ENCODE data around the gene RNF175.

Gene RNF175

DNA sequence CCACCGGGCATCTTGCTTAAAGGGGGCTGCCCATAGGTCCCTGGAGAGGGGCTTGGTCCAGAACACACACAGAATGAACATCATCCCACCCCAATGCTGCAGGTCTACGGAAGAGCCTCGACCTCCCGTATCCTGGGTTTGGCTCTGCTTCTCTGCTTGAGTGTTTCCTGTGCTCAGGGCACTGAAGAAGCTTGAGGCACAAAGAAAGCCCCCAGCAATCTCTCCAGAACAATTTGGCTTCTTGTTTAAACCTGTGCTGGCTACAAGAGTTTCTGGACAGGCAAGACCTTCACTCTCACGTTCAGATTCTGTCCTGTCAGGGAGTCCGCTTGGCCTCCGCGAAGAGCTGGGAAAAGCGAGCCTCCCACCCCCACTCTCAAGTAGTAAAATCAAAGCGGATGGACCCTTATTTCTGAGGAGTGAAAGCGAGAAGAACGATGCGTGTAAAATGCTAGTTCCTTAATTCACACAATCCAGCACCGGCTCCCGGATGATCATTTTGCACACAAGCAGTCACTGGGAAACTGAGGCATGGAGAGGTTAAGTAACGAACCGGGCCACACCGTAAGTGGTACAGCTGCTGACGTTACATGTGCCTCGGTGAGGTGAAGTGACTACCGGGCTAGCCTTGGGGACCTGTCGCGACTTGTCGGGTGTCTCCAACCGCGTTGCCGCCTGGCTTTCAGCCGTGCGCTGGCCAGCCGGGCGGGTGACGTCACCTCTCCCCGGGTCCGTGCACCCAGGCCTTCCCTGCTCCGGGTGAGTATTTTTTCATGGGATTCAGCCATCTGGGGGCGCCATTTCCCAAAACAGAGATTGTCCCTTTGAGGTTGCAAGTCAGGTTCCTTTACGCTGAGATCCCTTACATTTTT, 32.2 kb upstream of the RNF175 start:
- in situ Hi-C loops (cut with HindIII; ENCODE audit: low pct_ligation_motif_present, low sequenced_read_pairs) = no loop called here
- Histone ChIP-seq H3K4me3 (ENCODE audit: low read depth, low read length) (peak overlapping the region; percentile 38), H3K27ac (no peak overlapping the region), H3K36me3 (replicated peaks) (no peaks in the 10 kb centered on the region), H3K27me3 (replicated peaks) (peaks cover 76% of the 10 kb centered on the region)
- TF ChIP-seq, protein P1, sequence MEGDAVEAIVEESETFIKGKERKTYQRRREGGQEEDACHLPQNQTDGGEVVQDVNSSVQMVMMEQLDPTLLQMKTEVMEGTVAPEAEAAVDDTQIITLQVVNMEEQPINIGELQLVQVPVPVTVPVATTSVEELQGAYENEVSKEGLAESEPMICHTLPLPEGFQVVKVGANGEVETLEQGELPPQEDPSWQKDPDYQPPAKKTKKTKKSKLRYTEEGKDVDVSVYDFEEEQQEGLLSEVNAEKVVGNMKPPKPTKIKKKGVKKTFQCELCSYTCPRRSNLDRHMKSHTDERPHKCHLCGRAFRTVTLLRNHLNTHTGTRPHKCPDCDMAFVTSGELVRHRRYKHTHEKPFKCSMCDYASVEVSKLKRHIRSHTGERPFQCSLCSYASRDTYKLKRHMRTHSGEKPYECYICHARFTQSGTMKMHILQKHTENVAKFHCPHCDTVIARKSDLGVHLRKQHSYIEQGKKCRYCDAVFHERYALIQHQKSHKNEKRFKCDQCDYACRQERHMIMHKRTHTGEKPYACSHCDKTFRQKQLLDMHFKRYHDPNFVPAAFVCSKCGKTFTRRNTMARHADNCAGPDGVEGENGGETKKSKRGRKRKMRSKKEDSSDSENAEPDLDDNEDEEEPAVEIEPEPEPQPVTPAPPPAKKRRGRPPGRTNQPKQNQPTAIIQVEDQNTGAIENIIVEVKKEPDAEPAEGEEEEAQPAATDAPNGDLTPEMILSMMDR (IDR thresholded peaks at IDR 0.05; ENCODE audit: low read depth, low read length, missing control alignments) = peak; percentile 61
- peak; percentile 42 for DNase-seq

DNA sequence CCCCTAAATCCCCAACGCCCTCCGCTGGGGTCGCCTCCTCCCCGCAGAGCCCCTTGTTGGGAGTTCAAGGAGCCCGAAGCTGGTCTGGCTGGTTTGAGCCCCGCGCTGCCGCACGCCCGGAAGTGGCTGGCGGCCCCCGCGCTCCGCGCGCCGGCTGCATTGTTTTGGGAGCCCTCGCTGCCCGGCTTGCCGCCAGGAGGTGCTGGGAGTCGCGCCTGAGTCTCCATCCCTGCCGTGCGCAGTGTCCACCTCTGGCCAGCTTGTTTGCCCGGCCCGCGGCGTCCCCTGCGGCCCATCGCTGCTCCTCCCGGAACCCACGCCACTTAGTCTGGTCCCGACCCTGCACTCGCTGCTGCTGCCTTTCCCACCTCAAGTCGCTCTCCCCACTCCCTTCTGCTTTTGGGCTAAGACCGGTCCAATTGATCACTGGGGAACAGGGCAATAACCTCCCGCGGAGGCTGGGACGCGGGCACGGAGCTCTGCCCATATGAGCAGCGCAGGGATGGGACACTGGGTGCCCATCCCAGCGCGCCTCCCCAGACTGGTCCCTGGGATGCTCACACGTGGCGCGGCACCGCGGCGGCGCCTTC, 31.2 kb upstream of the RNF175 start:
- H3K4me3 ChIP-seq (ENCODE audit: low read depth, low read length) = peak overlapping the region; percentile 12
- peaks cover 80% of the 10 kb centered on the region for H3K27me3 ChIP-seq (replicated peaks)

DNA sequence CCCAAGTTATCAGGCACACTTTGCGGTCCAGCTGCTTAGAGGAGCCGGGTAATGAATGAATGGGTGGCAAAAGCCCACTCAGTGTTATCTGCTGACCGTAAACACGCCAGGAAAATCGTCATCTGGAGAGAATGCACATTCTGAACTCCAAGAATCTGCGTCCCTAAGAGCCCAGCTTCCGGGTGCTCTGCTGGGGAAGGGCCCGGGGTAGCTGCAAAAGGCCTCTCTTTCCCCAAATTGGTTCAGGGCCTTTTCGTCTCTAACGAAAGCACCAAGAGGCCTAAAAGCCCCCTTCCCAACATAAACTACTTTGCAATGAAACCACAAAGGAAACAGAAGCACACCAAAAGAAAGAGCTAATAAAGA, 30.7 kb upstream of the RNF175 start:
- no peak for DNase-seq
- Histone ChIP-seq H3K36me3 (replicated peaks) (no peaks in the 10 kb centered on the region), H3K27me3 (replicated peaks) (peaks cover 82% of the 10 kb centered on the region), H3K27ac (no peak overlapping the region), H3K4me3 (ENCODE audit: low read depth, low read length) (no peak overlapping the region)
- in situ Hi-C loops (cut with HindIII; ENCODE audit: low pct_ligation_motif_present, low sequenced_read_pairs) = no loop called here
- TF ChIP-seq, protein P1 (IDR thresholded peaks at IDR 0.05; ENCODE audit: low read depth, low read length, missing control alignments) = no peak

More for the DNA sequence above, 31.2 kb upstream of the RNF175 start:
- in situ Hi-C loops (cut with HindIII; ENCODE audit: low pct_ligation_motif_present, low sequenced_read_pairs) = no loop called here
- Histone ChIP-seq H3K36me3 (replicated peaks) (no peaks in the 10 kb centered on the region), H3K27ac (no peak overlapping the region)
- no peak for DNase-seq
- TF ChIP-seq, protein P1 (IDR thresholded peaks at IDR 0.05; ENCODE audit: low read depth, low read length, missing control alignments) = peak; percentile 41

DNA sequence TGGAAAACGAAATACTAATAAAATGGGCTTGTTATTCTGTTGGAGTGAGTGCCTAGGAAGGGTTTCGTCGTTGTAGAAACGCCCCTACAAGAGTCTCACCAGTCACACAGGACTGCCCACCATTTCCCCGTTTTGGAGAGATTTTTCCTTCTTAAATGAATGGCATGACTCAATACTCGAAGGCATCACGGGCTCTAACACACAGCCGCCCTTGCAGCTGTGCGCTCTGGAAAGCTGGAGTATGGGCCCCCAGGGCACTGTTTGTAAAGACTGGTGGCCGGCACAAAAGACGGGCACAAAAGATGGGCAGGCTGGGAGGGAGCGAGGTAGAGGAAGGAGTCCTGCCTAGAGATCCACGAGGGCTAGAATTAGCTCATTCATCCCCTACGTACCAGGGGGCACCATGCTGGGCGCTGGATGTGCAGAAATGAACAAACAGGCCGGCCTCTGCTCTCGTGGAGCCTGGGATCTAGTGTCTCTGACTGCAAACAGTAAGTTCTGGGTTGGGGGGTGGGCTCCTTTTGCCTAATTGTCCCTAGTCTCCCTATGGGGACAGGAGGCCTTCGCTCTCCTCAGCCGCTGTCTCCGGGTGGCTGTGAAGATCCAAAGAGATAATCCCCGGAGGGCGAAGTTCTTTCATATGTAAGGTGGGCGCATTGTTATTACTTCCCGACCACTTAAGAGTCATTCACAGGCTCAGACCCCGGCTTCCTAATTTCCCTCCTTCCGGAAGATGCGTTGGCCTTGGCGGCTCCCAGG, 30.1 kb upstream of the RNF175 start:
- H3K4me3 ChIP-seq (ENCODE audit: low read depth, low read length) = no peak overlapping the region
- TF ChIP-seq, protein P1 (IDR thresholded peaks at IDR 0.05; ENCODE audit: low read depth, low read length, missing control alignments) = no peak
- no peak overlapping the region for H3K27ac ChIP-seq
- DNase-seq = no peak
- no peaks in the 10 kb centered on the region for H3K36me3 ChIP-seq (replicated peaks)
- H3K27me3 ChIP-seq (replicated peaks) = peaks cover 79% of the 10 kb centered on the region
- in situ Hi-C loops (cut with HindIII; ENCODE audit: low pct_ligation_motif_present, low sequenced_read_pairs) = no loop called here

DNA sequence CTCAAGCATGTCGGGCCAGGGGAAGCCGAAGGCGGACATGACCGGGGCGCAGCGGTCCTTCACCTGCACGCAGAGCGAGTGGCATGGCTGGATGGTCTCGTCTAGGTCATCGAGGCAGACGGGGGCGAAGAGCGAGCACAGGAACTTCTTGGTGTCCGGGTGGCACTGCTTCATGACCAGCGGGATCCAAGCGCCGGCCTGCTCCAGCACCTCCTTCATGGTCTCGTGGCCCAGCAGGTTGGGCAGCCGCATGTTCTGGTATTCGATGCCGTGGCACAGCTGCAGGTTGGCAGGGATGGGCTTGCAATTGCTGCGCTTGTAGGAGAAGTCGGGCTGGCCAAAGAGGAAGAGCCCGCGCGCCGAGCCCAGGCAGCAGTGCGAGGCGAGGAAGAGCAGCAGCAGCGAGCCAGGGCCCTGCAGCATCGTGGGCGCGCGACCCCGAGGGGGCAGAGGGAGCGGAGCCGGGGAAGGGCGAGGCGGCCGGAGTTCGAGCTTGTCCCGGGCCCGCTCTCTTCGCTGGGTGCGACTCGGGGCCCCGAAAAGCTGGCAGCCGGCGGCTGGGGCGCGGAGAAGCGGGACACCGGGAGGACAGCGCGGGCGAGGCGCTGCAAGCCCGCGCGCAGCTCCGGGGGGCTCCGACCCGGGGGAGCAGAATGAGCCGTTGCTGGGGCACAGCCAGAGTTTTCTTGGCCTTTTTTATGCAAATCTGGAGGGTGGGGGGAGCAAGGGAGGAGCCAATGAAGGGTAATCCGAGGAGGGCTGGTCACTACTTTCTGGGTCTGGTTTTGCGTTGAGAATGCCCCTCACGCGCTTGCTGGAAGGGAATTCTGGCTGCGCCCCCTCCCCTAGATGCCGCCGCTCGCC, 28.8 kb upstream of the RNF175 start, which contains the start of gene SFRP2:
Gene SFRP2 (minus strand): TSS at position 671 of the 864 bp plus-strand sequence. CDS start 248 bp downstream, at position 423.
- Histone ChIP-seq H3K27ac (no peak within 1 kb of the TSS), H3K27me3 (replicated peaks) (peaks cover 81% of the 10 kb centered on the region), H3K4me3 (ENCODE audit: low read depth, low read length) (peak within 1 kb of the TSS; percentile 20), H3K36me3 (replicated peaks) (no peaks in the 10 kb centered on the region)
- TF ChIP-seq, protein P1 (IDR thresholded peaks at IDR 0.05; ENCODE audit: low read depth, low read length, missing control alignments) = no peak
- DNase-seq = no peak
- in situ Hi-C loops (cut with HindIII; ENCODE audit: low pct_ligation_motif_present, low sequenced_read_pairs) = no loop called here

All from brain microvascular endothelial cell (primary cell).